ENCODE results near the gene CCDC73.

- TF ChIP-seq CTCF (IDR thresholded peaks at IDR 0.05), result no peak
- no peak for TF ChIP-seq POLR2A (IDR thresholded peaks at IDR 0.05)
Measured at GRCh38 chr11:32821517-32821916, 27.1 kb upstream of the CCDC73 start.
